ENCODE measurements around the gene DIAPH2. TPM values are rescaled to one million over a fixed set of nuclear protein-coding genes. Genes with fewer than 3 reads are reported as not detected.

The DIAPH2 gene
- total and polyA plus RNA-seq, 2 of the 13 experiments (the other 11 are each of a cell fraction or from before 2014, with no cell fraction given): 2.1 to 8.5 TPM

DNA sequence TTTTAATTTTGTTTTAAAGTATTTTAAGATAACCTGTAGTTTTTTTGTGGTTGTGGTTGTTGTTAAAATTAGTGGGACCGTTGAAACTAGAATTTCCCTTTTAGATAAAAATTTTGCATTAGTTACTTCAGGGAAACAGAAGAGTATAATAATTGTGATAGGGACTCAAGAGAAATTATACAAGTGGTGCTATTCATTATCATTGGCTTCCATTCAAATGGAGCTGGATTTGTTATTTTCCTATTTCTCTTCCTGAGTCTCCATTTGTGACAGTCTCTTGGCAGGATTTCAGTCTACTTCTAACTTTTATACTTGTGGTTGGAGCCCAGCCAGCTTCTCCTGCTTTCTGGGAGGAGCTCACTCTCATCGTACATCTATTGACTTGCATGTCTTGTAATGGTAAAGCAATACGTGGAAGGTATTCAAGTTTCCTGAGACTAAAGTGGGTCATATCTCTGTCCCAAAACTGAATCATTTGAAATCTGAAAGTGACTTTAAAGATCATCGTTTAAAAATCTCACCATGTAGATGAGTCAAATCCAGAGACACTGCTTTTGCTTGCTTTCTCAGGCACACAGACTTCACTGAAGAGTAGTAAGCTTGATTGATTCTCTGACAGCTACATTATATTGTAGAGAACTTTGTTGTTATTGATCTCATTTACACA lies 354.9 kb downstream of the DIAPH2 start:
- Histone ChIP-seq H3K27ac (ENCODE audit: extremely low read length, insufficient read depth, low read length) (no peak overlapping the region), H3K27me3 (ENCODE audit: control insufficient read depth in 1 of 2, insufficient read depth in 2 of 2, low read length in 2 of 2) (no peaks in the 10 kb centered on the region), H3K36me3 (replicated peaks in 1 of 2; ENCODE audit: control insufficient read depth in 1 of 2, insufficient read depth in 2 of 2, low read length in 2 of 2) (no peaks in the 10 kb centered on the region), H3K9ac (ENCODE audit: insufficient read depth, low read depth, low read length) (no peak overlapping the region), H3K4me1 (ENCODE audit: insufficient read depth, low read length) (no peaks in the 10 kb centered on the region), H3K4me3 (replicated peaks in 1 of 3; ENCODE audit: insufficient read depth in 1 of 3, low read depth in 2 of 3, low read length in 3 of 3) (no peak overlapping the region), H3K9me3 (ENCODE audit: low read length) (no peaks in the 10 kb centered on the region), H3K4me2 (ENCODE audit: low read depth, low read length) (no peak overlapping the region), H3K79me2 (ENCODE audit: insufficient read depth, low read length) (no peaks in the 10 kb centered on the region), H2AFZ (ENCODE audit: low read length) (no peak overlapping the region), H4K20me1 (ENCODE audit: insufficient read depth, low read length) (no peaks in the 10 kb centered on the region)
- intact Hi-C loops (cut with micrococcal nuclease; ENCODE audit: unreplicated experiment): no loop called here
- BruUV-seq (replicated peaks): no TSS peak
- ATAC-seq: no peak
- WGBS (ENCODE audit: low lambda C conversion rate): 95% methylated on average over 4 of the region's 4 CpGs
- FAIRE-seq: no peak
- ChIA-PET POLR2A (no interaction called here), CTCF (ENCODE audit: low intra/inter-chr PET ratio, low total read pairs) (no interaction called here)
- in situ Hi-C loops (cut with HindIII; ENCODE audit: extremely low pct_ligation_motif_present, low pct_unique_long_range_greater_than_20kb): no loop called here
- no peak for DNase-seq (ENCODE audit: low spot score)
- TF ChIP-seq ZNF207 (IDR thresholded peaks at IDR 0.05; ENCODE audit: borderline replicate concordance) (no peak), GLI4 (CRISPR knock-in tag; IDR thresholded peaks at IDR 0.05; ENCODE audit: borderline replicate concordance) (no peak), GPN1 (CRISPR knock-in tag; IDR thresholded peaks at IDR 0.05; ENCODE audit: borderline replicate concordance) (no peak), RELA (CRISPR knock-in tag; IDR thresholded peaks at IDR 0.05) (no peak), CBX2 (IDR thresholded peaks at IDR 0.05; ENCODE audit: low read depth, low read length) (no peak), CBX2 (CRISPR knock-in tag; IDR thresholded peaks at IDR 0.05; ENCODE audit: low read depth) (no peak), U2AF1 (optimal IDR thresholded peaks at IDR 0.05; ENCODE audit: low read depth, low read length) (no peak), ZNF547 (CRISPR knock-in tag; IDR thresholded peaks at IDR 0.05) (no peak), SKI (IDR thresholded peaks at IDR 0.05; ENCODE audit: partially characterized antibody) (no peak), EHMT2 (IDR thresholded peaks at IDR 0.05; ENCODE audit: borderline replicate concordance, low read depth, low read length) (no peak), AGO1 (IDR thresholded peaks at IDR 0.05; ENCODE audit: low read depth, low read length, poor library complexity, severe bottlenecking) (no peak)
- TF ChIP-seq, protein P1, sequence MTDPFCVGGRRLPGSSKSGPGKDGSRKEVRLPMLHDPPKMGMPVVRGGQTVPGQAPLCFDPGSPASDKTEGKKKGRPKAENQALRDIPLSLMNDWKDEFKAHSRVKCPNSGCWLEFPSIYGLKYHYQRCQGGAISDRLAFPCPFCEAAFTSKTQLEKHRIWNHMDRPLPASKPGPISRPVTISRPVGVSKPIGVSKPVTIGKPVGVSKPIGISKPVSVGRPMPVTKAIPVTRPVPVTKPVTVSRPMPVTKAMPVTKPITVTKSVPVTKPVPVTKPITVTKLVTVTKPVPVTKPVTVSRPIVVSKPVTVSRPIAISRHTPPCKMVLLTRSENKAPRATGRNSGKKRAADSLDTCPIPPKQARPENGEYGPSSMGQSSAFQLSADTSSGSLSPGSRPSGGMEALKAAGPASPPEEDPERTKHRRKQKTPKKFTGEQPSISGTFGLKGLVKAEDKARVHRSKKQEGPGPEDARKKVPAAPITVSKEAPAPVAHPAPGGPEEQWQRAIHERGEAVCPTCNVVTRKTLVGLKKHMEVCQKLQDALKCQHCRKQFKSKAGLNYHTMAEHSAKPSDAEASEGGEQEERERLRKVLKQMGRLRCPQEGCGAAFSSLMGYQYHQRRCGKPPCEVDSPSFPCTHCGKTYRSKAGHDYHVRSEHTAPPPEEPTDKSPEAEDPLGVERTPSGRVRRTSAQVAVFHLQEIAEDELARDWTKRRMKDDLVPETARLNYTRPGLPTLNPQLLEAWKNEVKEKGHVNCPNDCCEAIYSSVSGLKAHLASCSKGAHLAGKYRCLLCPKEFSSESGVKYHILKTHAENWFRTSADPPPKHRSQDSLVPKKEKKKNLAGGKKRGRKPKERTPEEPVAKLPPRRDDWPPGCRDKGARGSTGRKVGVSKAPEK (CRISPR knock-in tag; IDR thresholded peaks at IDR 0.05; ENCODE audit: borderline replicate concordance): no peak
- TF ChIP-seq, protein P2, sequence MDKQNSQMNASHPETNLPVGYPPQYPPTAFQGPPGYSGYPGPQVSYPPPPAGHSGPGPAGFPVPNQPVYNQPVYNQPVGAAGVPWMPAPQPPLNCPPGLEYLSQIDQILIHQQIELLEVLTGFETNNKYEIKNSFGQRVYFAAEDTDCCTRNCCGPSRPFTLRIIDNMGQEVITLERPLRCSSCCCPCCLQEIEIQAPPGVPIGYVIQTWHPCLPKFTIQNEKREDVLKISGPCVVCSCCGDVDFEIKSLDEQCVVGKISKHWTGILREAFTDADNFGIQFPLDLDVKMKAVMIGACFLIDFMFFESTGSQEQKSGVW (CRISPR knock-in tag; IDR thresholded peaks at IDR 0.05; ENCODE audit: borderline replicate concordance): no peak
- TF ChIP-seq, protein P3, sequence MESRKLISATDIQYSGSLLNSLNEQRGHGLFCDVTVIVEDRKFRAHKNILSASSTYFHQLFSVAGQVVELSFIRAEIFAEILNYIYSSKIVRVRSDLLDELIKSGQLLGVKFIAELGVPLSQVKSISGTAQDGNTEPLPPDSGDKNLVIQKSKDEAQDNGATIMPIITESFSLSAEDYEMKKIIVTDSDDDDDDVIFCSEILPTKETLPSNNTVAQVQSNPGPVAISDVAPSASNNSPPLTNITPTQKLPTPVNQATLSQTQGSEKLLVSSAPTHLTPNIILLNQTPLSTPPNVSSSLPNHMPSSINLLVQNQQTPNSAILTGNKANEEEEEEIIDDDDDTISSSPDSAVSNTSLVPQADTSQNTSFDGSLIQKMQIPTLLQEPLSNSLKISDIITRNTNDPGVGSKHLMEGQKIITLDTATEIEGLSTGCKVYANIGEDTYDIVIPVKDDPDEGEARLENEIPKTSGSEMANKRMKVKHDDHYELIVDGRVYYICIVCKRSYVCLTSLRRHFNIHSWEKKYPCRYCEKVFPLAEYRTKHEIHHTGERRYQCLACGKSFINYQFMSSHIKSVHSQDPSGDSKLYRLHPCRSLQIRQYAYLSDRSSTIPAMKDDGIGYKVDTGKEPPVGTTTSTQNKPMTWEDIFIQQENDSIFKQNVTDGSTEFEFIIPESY (CRISPR knock-in tag; IDR thresholded peaks at IDR 0.05): no peak

Measured in HepG2 (cell line).